Epithelial cell of proximal tubule (primary cell): ENCODE measurements around the gene VPS8. TPM values are rescaled to one million over a fixed set of nuclear protein-coding genes. Genes with fewer than 3 reads are reported as not detected.
A peak's percentile ranks its signal among the peaks of the same experiment; 100 is the strongest.

Experiments
- DNase-seq: peaks from one replicate; pipeline ENCODE4 v3.0.0-alpha.2; 2011; ENCODE audit warnings: low read depth
- H3K4me3 ChIP-seq: 2 replicates; pipeline ENCODE4 v1.5.1; 2011; ENCODE audit warnings: low read depth, mild to moderate bottlenecking, low read length
- total RNA-seq: library from RNA; depleted of rRNA; stranded (reverse); fragments of >200 nt; gene quantifications from 2 replicates; pipeline ENCODE4 v1.2.3, GENCODE V29; 2015
- TF ChIP-seq, protein P1 (sequence below): conservative IDR thresholded peaks from 2 replicates; pipeline ENCODE4 v1.5.1; 2012; ENCODE audit warnings: low read depth, mild to moderate bottlenecking, low read length

The VPS8 gene
- total RNA-seq, 1 donor from 2014 or later = 16.7 TPM

DNA sequence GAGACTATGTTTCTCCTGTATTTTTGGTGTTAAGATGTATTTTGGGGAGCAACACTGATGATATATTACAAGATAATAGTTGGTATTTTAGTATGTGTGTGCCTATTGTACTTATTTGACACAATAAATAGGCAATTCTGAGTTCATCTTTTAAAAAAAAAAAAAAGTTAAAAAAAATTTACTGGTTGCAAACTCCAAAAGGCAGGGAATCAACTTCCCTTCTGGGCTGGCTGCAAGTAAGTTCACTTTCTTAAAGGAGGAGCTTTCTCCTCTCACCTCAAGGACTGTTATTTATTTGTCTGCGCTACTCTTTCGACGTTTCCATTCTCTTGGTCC, 335 bp upstream of the VPS8 start:
- peak overlapping the region; percentile 94 for H3K4me3 ChIP-seq
- no peak for DNase-seq
- TF ChIP-seq, protein P1, sequence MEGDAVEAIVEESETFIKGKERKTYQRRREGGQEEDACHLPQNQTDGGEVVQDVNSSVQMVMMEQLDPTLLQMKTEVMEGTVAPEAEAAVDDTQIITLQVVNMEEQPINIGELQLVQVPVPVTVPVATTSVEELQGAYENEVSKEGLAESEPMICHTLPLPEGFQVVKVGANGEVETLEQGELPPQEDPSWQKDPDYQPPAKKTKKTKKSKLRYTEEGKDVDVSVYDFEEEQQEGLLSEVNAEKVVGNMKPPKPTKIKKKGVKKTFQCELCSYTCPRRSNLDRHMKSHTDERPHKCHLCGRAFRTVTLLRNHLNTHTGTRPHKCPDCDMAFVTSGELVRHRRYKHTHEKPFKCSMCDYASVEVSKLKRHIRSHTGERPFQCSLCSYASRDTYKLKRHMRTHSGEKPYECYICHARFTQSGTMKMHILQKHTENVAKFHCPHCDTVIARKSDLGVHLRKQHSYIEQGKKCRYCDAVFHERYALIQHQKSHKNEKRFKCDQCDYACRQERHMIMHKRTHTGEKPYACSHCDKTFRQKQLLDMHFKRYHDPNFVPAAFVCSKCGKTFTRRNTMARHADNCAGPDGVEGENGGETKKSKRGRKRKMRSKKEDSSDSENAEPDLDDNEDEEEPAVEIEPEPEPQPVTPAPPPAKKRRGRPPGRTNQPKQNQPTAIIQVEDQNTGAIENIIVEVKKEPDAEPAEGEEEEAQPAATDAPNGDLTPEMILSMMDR = no peak

GRCh38 chr3:184812662-184813042, 686 bp downstream of the VPS8 start:
- peak overlapping the region; percentile 94 for H3K4me3 ChIP-seq
- TF ChIP-seq, protein P1 = no peak
- DNase-seq = no peak

DNA sequence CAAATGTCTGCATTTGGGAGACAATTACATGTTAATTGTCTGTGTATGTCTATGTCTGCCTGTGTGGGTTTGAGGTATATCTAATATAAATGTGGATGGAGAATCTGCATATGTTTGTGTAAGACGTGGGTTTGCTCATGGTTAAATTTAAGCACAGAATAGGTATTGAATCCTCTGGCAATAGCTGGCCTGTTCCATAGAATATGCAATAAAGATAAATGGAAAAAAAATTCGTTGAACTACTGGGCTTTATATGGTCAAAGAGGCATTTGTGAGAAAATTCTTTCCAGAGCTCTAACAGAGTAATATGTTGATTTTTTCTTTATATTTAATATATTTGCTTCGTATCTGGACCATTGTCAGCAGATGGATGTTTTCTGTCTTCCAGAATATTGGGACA, 1.4 kb downstream of the VPS8 start:
- TF ChIP-seq, protein P1 = no peak

GRCh38 chr3:184814214-184814613, 2.2 kb downstream of the VPS8 start:
- no peak overlapping the region for H3K4me3 ChIP-seq
- TF ChIP-seq, protein P1 = no peak
- no peak for DNase-seq

More for the DNA sequence above, 1.4 kb downstream of the VPS8 start:
- DNase-seq = no peak
- peak overlapping the region; percentile 94 for H3K4me3 ChIP-seq

- TF ChIP-seq, protein P1 = no peak
- DNase-seq = no peak
- H3K4me3 ChIP-seq = no peak overlapping the region
Observed at GRCh38 chr3:184815046-184815930, 3.3 kb downstream of the VPS8 start.

DNA sequence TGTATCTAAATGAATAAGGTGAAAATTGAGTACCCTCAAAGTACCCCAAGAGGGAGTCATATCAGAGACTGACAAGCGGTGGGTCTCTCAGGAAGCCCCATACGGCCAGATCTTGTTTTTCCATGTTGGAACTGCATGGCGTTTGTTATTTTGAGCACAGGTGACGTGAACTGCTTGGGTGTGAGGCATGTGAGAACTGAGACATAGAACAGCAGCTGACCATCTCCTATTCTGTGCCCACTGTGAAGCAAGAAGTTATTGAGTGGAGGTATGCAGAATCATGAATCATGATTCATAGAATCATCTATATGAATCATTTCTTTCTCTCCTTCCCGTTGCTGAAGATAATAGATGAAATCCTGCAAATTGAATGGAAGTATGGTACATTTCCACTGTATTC, 4.6 kb downstream of the VPS8 start:
- DNase-seq = no peak
- H3K4me3 ChIP-seq = no peak overlapping the region
- TF ChIP-seq, protein P1 = no peak

DNA sequence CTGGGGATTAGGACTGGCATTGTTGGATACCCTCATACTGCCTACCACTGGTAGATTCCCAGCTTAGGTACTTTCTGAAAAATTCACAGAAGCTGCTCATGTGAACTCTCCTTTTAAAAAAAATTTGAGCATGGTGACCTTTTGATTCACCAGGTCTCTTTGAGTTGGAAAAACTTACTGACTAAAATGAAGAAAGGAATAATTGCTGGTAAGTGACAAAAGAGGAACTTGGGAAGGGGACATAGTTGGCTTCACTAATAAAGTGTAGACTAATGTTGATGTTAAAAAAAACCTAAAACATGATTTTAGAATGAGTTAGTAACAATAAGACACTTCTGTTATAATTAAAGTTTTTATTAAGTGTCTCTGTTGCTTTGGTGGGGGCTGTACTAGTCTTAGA, 8.6 kb downstream of the VPS8 start:
- TF ChIP-seq, protein P1 = no peak
- DNase-seq = no peak
- no peak overlapping the region for H3K4me3 ChIP-seq
